Keratinocyte (primary cell): ENCODE results near the gene ZNF862. TPM values are rescaled to one million over a fixed set of nuclear protein-coding genes. Genes with fewer than 3 reads are reported as not detected.

Experiments used
- DNase-seq: peaks from one replicate; pipeline ENCODE4 v3.0.0-alpha.2; 2011; ENCODE audit warnings: low read depth, missing footprints, low spot score
- FAIRE-seq: peaks from 2 replicates; lab custom pipeline; 2011; peaks lifted over from hg19 to GRCh38; lab: Jason Lieb, UNC
- H2AFZ ChIP-seq: 2 replicates; pipeline ENCODE4 v1.6.0; 2012; ENCODE audit warnings: low read length, control low read depth, inconsistent platforms; ENCODE audit not compliant: control insufficient read depth
- H3K27ac ChIP-seq: 2 replicates; pipeline ENCODE4 v1.5.1; 2011; ENCODE audit warnings: low read length; ENCODE audit not compliant: control insufficient read depth, insufficient read depth
- H3K27me3 ChIP-seq: 3 replicates; pipeline ENCODE4 v1.6.0; 2011; ENCODE audit warnings: low read length; ENCODE audit not compliant: control insufficient read depth, insufficient read depth; ENCODE audit errors: extremely low read depth
- H3K36me3 ChIP-seq, 2 experiments: 2 replicates in 1 of 2; 3 replicates in 1 of 2; pipeline ENCODE4 v1.5.1; 2011; ENCODE audit warnings: low read length in 2 of 2, mild to moderate bottlenecking in 1 of 2; ENCODE audit not compliant: control insufficient read depth in 2 of 2, insufficient read depth in 2 of 2; ENCODE audit errors: extremely low read depth in 1 of 2
- H3K4me1 ChIP-seq: 3 replicates; pipeline ENCODE4 v1.5.1; 2011; ENCODE audit warnings: low read length; ENCODE audit not compliant: control insufficient read depth, insufficient read depth; ENCODE audit errors: extremely low read depth
- H3K4me2 ChIP-seq: 3 replicates; pipeline ENCODE4 v1.6.0; 2011; ENCODE audit warnings: low read depth, low read length; ENCODE audit not compliant: control insufficient read depth, insufficient read depth; ENCODE audit errors: extremely low read depth
- H3K4me3 ChIP-seq, 3 experiments: fragments of 200-600 bp in 1 of 3; sonication (generic) in 1 of 3; 2 replicates in 2 of 3; 3 replicates in 1 of 3; pipeline ENCODE4 v1.5.1; 2011 to 2016; ENCODE audit warnings: low read length in 3 of 3, mild to moderate bottlenecking in 3 of 3, control low read depth in 2 of 3, inconsistent platforms in 1 of 3, low read depth in 1 of 3, mixed read lengths in 1 of 3, mixed run types in 1 of 3, moderate library complexity in 1 of 3; ENCODE audit not compliant: control insufficient read depth in 2 of 3, insufficient read depth in 2 of 3; ENCODE audit errors: extremely low read depth in 1 of 3
- H3K79me2 ChIP-seq: 2 replicates; pipeline ENCODE4 v1.6.0; 2012; ENCODE audit warnings: low read length; ENCODE audit not compliant: control insufficient read depth, insufficient read depth
- H3K9ac ChIP-seq: 3 replicates; pipeline ENCODE4 v1.6.0; 2011; ENCODE audit warnings: low read length; ENCODE audit not compliant: control insufficient read depth, insufficient read depth; ENCODE audit errors: extremely low read depth
- H3K9me1 ChIP-seq: 3 replicates; pipeline ENCODE4 v1.6.0; 2011; ENCODE audit warnings: low read length; ENCODE audit not compliant: control insufficient read depth, insufficient read depth; ENCODE audit errors: extremely low read depth
- H3K9me3 ChIP-seq: 2 replicates; pipeline ENCODE4 v1.5.1; 2012; ENCODE audit warnings: low read depth, low read length; ENCODE audit not compliant: control insufficient read depth
- H4K20me1 ChIP-seq: 3 replicates; pipeline ENCODE4 v1.6.0; 2011; ENCODE audit warnings: low read length; ENCODE audit not compliant: control insufficient read depth, insufficient read depth; ENCODE audit errors: extremely low read depth
- CTCF ChIP-seq, 3 experiments: IDR thresholded peaks in 1 of 3; conservative IDR thresholded peaks in 1 of 3; optimal IDR thresholded peaks in 1 of 3; 2 replicates in 2 of 3; 3 replicates in 1 of 3; pipeline versions ENCODE3 to v1.5.1; 2011; ENCODE audit warnings: low read length in 3 of 3, mild to moderate bottlenecking in 3 of 3, moderate library complexity in 2 of 3, control low read depth in 1 of 3, inconsistent platforms in 1 of 3; ENCODE audit not compliant: insufficient read depth in 2 of 3; ENCODE audit errors: extremely low read depth in 1 of 3
- EZH2 ChIP-seq: IDR thresholded peaks from one replicate; pipeline ENCODE4 v1.6.1; 2012; ENCODE audit warnings: inconsistent platforms, mild to moderate bottlenecking, low read length, moderate library complexity
- dilution Hi-C: fragments of 300-500 bp; cut with MboI; formaldehyde crosslinking; loops from one replicate; pipeline ENCODE4 v1.7.0; 2020; ENCODE audit warnings: low sequenced_read_pairs; ENCODE audit not compliant: extremely low pct_ligation_motif_present
- polyA plus RNA-seq, 5 experiments: library from polyadenylated mRNA; depleted of rRNA in 3 of 5; stranded (reverse) in 3 of 5; stranded (forward) in 1 of 5; unstranded in 1 of 5; fragments of >200 nt; gene quantifications; 1 replicate in 1 of 5; 2 replicates in 3 of 5; 3 replicates in 1 of 5; pipeline versions ENCODE4 v1.2.1 to v1.2.3, GENCODE V29; 2011 to 2012; ENCODE audit warnings: missing spikeins in 2 of 5, low read depth in 1 of 5, low replicate concordance in 1 of 5

ZNF862 gene
- polyA plus RNA-seq, 1 donor (not counting 4 experiments of a cell fraction or from before 2014, with no cell fraction given) = 10.1 TPM

- H3K27ac ChIP-seq = no peak overlapping the region
- FAIRE-seq (no peak), DNase-seq (no peak)
- H3K9ac ChIP-seq = no peak overlapping the region
- H2AFZ ChIP-seq = no peak overlapping the region
- no peaks in the 10 kb centered on the region for H3K9me3 ChIP-seq
- H3K79me2 ChIP-seq = peaks cover 8% of the 10 kb centered on the region
- H3K36me3 ChIP-seq = no peaks in the 10 kb centered on the region
- TF ChIP-seq CTCF (optimal IDR thresholded peaks at IDR 0.05 in 1 of 3, IDR thresholded peaks at IDR 0.05 in 1 of 3, conservative IDR thresholded peaks at IDR 0.05 in 1 of 3; ENCODE audit: extremely low read depth in 1 of 3, insufficient read depth in 2 of 3, low read length in 3 of 3) = no peak
- TF ChIP-seq EZH2 = no peak
- no peak overlapping the region for H3K4me3 ChIP-seq
- no peak overlapping the region for H3K4me2 ChIP-seq
- H3K4me1 ChIP-seq = peaks cover 8% of the 10 kb centered on the region
- dilution Hi-C loops = no loop called here
- no peaks in the 10 kb centered on the region for H4K20me1 ChIP-seq
- peaks cover 4% of the 10 kb centered on the region for H3K27me3 ChIP-seq
- no peaks in the 10 kb centered on the region for H3K9me1 ChIP-seq
Observed at GRCh38 chr7:149834601-149835000, 3.6 kb upstream of the ZNF862 start.

GRCh38 chr7:149836434-149836833 is 1.7 kb upstream of the ZNF862 start:
- Histone ChIP-seq H3K9me3 (no peaks in the 10 kb centered on the region), H2AFZ (no peak overlapping the region), H3K27me3 (peaks cover 4% of the 10 kb centered on the region), H3K9me1 (no peaks in the 10 kb centered on the region), H3K79me2 (peaks cover 10% of the 10 kb centered on the region), H3K4me2 (no peak overlapping the region), H4K20me1 (no peaks in the 10 kb centered on the region), H3K27ac (no peak overlapping the region), H3K36me3 (no peaks in the 10 kb centered on the region), H3K9ac (no peak overlapping the region), H3K4me1 (peaks cover 8% of the 10 kb centered on the region), H3K4me3 (no peak overlapping the region)
- DNase-seq (no peak), FAIRE-seq (no peak)
- TF ChIP-seq CTCF (optimal IDR thresholded peaks at IDR 0.05 in 1 of 3, IDR thresholded peaks at IDR 0.05 in 1 of 3, conservative IDR thresholded peaks at IDR 0.05 in 1 of 3; ENCODE audit: extremely low read depth in 1 of 3, insufficient read depth in 2 of 3, low read length in 3 of 3) (no peak), EZH2 (no peak)
- dilution Hi-C loops = no loop called here
